GM12872 (cell line): Measurements from ENCODE around the gene ZNF839.

Experiments
- TF ChIP-seq, protein P1 (sequence below): IDR thresholded peaks from 3 replicates; pipeline ENCODE4 v1.5.1; 2011; ENCODE audit warnings: low read depth, mild to moderate bottlenecking, low read length, moderate library complexity; ENCODE audit not compliant: insufficient read depth

The ZNF839 gene

DNA sequence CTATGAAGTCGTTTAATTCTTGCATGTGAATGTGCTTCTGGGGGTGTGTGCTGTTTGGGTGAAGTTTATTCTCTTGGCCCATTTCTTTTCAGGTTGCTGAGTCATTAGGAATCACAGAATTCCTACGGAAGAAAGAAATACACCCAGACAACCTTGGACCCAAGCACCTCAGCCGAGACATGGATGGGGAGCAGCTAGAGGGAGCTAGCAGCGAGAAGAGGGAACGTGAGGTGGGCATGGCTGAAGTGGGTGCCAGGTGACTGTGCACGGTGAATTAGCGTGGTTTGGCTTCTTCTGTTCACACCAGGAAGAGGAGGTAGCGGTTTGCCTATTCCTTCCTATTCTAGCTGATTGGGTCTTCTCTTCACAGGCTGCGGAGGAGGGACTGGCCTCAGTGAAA, 19.2 kb downstream of the ZNF839 start:
- TF ChIP-seq, protein P1, sequence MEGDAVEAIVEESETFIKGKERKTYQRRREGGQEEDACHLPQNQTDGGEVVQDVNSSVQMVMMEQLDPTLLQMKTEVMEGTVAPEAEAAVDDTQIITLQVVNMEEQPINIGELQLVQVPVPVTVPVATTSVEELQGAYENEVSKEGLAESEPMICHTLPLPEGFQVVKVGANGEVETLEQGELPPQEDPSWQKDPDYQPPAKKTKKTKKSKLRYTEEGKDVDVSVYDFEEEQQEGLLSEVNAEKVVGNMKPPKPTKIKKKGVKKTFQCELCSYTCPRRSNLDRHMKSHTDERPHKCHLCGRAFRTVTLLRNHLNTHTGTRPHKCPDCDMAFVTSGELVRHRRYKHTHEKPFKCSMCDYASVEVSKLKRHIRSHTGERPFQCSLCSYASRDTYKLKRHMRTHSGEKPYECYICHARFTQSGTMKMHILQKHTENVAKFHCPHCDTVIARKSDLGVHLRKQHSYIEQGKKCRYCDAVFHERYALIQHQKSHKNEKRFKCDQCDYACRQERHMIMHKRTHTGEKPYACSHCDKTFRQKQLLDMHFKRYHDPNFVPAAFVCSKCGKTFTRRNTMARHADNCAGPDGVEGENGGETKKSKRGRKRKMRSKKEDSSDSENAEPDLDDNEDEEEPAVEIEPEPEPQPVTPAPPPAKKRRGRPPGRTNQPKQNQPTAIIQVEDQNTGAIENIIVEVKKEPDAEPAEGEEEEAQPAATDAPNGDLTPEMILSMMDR = no peak

DNA sequence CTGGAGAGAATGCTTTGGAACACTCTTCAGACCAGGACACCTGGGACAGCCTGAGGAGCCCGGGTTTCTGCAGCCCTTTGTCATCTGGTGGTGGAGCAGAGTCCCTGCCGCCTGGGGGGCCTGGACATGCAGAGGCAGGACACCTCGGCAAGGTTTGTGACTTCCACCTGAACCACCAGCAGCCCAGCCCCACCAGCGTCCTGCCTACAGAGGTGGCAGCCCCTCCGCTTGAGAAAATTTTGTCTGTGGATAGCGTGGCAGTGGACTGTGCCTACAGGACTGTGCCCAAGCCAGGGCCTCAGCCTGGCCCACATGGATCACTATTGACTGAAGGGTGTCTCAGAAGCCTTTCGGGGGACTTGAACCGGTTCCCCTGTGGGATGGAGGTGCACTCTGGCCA, 22.0 kb downstream of the ZNF839 start:
- TF ChIP-seq, protein P1 = no peak

DNA sequence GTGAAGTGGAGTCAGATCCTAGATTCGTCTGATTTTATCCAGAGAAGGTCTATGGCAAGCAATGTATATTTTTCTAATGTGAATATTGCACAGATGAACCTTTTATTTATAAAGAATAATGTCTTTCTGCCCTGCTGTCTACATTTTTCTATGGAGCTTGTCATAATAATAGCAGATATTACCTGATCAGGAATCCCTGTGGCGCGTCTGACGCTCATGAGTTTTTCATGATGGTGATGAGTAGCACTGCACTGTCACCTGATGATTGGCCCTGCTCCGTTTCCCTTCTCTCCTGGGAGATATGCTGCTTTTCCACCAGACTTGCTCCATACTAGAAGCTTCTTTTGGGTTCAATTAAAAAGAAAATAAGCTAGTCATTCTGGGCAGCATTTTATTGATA, 22.7 kb downstream of the ZNF839 start:
- TF ChIP-seq, protein P1 = no peak

DNA sequence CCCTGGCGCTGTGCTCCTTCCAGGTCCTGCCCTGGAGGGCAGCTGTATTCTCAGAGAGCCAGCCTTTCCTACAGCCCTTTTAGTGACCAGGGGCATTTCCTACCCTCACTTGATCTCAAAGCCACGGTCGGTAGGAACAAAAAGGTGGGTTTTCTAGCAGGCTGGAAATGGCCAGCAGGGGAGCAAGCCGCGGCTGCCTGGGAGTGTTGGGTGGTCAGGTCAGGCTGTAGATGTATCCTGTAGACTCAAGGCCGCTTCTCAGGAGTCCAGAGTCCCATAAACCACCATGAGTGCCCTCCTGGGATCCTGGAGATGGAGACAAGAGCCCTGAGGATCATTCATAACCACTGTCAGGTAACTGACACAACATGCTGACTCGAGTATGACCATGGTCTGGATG, 24.5 kb downstream of the ZNF839 start:
- TF ChIP-seq, protein P1 = no peak

DNA sequence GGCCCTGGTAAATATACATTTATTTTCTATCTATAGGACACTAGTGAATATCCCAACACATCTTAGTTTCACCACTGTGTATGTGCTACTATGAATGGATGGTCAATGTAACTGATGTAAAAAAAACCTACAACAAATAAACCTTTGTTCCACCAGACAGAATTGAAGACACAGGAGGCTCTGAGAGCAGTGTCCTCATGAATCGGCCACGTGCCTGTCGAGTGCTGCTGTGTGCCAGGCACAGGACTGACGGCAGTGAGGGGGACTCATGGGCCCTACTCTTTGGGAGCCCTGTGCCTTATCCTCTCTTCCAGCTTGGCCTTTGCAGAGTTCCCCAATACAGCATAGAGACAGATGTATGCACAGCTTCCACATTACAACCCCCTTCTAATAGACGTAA, 24.9 kb downstream of the ZNF839 start:
- TF ChIP-seq, protein P1 = no peak

DNA sequence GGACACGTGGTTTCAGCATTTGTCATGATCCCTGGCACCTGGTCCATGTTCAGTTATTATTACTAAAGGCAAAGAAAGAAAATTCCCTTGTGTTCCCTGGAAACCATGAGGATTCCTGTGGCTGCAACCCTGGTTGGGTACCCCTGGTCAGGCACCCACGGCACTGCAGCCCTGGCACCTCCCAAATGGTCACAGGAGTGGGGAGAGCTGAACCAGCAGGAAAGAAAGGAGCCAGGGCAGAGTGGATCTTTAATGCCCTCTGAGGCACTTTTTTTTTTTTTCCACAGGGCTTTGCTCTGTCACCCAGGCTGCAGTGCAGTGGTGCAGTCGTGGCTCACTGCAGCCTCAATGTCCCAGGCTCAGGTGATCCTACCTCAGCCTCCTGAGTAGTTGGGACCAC, 25.7 kb downstream of the ZNF839 start:
- TF ChIP-seq, protein P1 = no peak

DNA sequence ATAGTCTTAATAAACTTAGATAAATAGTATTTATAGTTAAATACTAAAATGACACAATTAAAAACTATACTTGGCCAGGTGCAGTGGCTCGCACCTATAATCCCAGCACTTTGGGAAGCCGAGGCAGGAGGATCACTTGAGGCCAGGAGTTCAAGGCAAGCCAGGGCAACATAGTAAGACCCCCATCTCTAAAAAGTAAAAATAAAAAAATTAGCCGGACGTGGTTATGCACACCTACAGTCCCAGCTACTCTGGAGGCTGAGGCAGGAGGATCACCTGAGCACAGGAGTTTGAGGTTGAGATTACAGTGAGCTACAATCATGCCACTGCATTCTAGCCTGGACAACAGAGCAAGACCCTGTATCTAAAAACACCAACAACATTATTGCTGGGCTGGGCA, 27.1 kb downstream of the ZNF839 start:
- TF ChIP-seq, protein P1 = no peak

DNA sequence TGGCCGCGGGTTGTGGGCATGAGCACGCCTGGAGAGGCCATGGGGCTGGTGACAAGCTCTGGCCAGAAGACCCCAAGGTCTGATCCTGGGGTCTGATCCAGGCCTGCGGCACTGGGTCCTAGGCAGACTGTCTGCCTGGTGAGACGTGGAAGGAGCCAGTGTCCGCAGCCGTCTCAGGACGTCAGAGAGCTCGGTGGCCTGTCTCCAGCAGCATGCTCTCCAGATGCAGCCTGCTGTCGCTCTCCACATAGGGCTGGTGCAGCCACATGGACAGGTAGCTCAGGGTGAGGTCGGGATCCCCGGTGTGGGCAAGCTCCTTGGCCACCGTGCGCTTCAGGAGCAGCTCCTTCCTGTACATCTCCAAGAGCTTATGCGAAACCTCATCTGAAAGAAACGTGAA, 28.8 kb downstream of the ZNF839 start:
- TF ChIP-seq, protein P1 = no peak
